ENCODE results near the gene CRYBG1. TPM values are rescaled to one million over a fixed set of nuclear protein-coding genes. Genes with fewer than 3 reads are reported as not detected.

The CRYBG1 gene
- total RNA-seq, 1 experiment from 2014 or later = 19.9 TPM

DNA sequence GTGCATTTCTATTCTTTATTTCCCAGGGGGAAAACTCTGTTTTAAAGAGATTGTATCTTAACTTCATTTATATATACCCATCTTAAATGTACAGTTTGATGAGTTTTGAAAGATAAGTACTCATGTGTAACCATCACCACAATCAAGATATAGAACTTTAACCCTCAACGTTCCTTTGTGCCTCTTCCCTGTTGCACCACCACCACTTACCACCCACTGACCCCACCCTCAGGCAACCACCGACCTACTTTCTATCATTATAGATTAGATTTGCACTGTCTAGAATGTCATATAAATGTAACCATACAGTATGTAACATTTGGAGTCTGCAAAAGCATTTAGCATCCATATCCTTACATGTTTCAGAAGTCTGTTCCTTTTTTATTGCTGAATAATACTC is 147.8 kb downstream of the CRYBG1 start:
- CTCF ChIA-PET = no interaction called here
- H3K9me2 ChIP-seq (replicated peaks; ENCODE audit: low read length) = no peaks in the 10 kb centered on the region
- H4K20me1 ChIP-seq (ENCODE audit: low read length) = no peaks in the 10 kb centered on the region
- POLR2A ChIA-PET (ENCODE audit: unreplicated experiment) = no interaction called here
- no peak overlapping the region for H3K4me2 ChIP-seq (ENCODE audit: low read length)
- H3K4me3 ChIP-seq (ENCODE audit: low read length) = no peak overlapping the region
- peaks cover 24% of the 10 kb centered on the region for H3K79me2 ChIP-seq (ENCODE audit: low read length)
- no peaks in the 10 kb centered on the region for H3F3A ChIP-seq (ENCODE audit: low read length, unreplicated experiment)
- H3K27ac ChIP-seq (ENCODE audit: low read length) = no peak overlapping the region
- no peaks in the 10 kb centered on the region for H3K36me3 ChIP-seq (ENCODE audit: low read depth, low read length)
- no peak overlapping the region for H3K9ac ChIP-seq (ENCODE audit: low read length)
- H3K27me3 ChIP-seq (ENCODE audit: low read length) = no peaks in the 10 kb centered on the region
- H3K4me1 ChIP-seq (ENCODE audit: insufficient read depth, low read length) = peaks cover 16% of the 10 kb centered on the region; the same call in 1 of the 2 replicates
- ATAC-seq = no peak
- DNase-seq = no peak
- no peak overlapping the region for H2AFZ ChIP-seq (ENCODE audit: low read length)
- intact Hi-C loops (cut with micrococcal nuclease) = no loop called here
- TF ChIP-seq, protein P1, sequence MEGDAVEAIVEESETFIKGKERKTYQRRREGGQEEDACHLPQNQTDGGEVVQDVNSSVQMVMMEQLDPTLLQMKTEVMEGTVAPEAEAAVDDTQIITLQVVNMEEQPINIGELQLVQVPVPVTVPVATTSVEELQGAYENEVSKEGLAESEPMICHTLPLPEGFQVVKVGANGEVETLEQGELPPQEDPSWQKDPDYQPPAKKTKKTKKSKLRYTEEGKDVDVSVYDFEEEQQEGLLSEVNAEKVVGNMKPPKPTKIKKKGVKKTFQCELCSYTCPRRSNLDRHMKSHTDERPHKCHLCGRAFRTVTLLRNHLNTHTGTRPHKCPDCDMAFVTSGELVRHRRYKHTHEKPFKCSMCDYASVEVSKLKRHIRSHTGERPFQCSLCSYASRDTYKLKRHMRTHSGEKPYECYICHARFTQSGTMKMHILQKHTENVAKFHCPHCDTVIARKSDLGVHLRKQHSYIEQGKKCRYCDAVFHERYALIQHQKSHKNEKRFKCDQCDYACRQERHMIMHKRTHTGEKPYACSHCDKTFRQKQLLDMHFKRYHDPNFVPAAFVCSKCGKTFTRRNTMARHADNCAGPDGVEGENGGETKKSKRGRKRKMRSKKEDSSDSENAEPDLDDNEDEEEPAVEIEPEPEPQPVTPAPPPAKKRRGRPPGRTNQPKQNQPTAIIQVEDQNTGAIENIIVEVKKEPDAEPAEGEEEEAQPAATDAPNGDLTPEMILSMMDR (conservative IDR thresholded peaks at IDR 0.05; ENCODE audit: low read depth, low read length) = no peak
- TF ChIP-seq EZH2 (IDR thresholded peaks at IDR 0.05; ENCODE audit: low read length, unreplicated experiment) (no peak), EZH2phosphoT487 (IDR thresholded peaks at IDR 0.05; ENCODE audit: borderline replicate concordance, low read length) (no peak)
- no peaks in the 10 kb centered on the region for H3K9me3 ChIP-seq (ENCODE audit: low read length)
- BruUV-seq (replicated peaks) = no TSS peak

DNA sequence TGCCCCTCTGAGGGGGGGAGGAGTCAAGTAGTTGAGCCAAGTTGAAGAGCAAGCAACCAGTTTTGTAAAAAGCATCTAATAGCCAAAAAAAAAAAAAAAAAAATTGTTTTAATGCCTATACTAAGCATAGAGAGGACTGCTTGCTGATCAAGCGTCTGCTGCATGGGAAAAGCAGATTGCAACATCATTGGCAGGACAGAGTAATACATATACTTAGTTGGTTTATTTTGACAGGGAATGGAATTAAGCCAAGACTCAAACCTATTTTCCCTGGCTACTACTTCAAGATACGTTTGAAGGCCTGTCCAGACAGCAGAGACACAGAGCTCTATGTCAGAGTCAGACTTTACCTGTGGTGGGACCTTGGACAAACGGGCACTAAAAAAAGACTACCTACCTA is 148.3 kb downstream of the CRYBG1 start:
- DNase-seq (no peak), ATAC-seq (no peak)
- ChIA-PET POLR2A (ENCODE audit: unreplicated experiment) (no interaction called here), CTCF (no interaction called here)
- Histone ChIP-seq H3K79me2 (ENCODE audit: low read length) (peaks cover 28% of the 10 kb centered on the region), H3K9me2 (replicated peaks; ENCODE audit: low read length) (no peaks in the 10 kb centered on the region), H2AFZ (ENCODE audit: low read length) (no peak overlapping the region), H3K36me3 (ENCODE audit: low read depth, low read length) (no peaks in the 10 kb centered on the region), H3K9me3 (ENCODE audit: low read length) (no peaks in the 10 kb centered on the region), H3K4me2 (ENCODE audit: low read length) (no peak overlapping the region), H3K27me3 (ENCODE audit: low read length) (no peaks in the 10 kb centered on the region), H4K20me1 (ENCODE audit: low read length) (no peaks in the 10 kb centered on the region), H3K27ac (ENCODE audit: low read length) (no peak overlapping the region), H3F3A (ENCODE audit: low read length, unreplicated experiment) (no peaks in the 10 kb centered on the region), H3K4me1 (ENCODE audit: insufficient read depth, low read length) (peaks cover 20% of the 10 kb centered on the region; the same call in 1 of the 2 replicates), H3K4me3 (ENCODE audit: low read length) (no peak overlapping the region), H3K9ac (ENCODE audit: low read length) (no peak overlapping the region)
- no TSS peak for BruUV-seq (replicated peaks)
- TF ChIP-seq EZH2 (IDR thresholded peaks at IDR 0.05; ENCODE audit: low read length, unreplicated experiment) (no peak), EZH2phosphoT487 (IDR thresholded peaks at IDR 0.05; ENCODE audit: borderline replicate concordance, low read length) (no peak)
- TF ChIP-seq, protein P1 (conservative IDR thresholded peaks at IDR 0.05; ENCODE audit: low read depth, low read length) = no peak
- intact Hi-C loops (cut with micrococcal nuclease) = no loop called here

DNA sequence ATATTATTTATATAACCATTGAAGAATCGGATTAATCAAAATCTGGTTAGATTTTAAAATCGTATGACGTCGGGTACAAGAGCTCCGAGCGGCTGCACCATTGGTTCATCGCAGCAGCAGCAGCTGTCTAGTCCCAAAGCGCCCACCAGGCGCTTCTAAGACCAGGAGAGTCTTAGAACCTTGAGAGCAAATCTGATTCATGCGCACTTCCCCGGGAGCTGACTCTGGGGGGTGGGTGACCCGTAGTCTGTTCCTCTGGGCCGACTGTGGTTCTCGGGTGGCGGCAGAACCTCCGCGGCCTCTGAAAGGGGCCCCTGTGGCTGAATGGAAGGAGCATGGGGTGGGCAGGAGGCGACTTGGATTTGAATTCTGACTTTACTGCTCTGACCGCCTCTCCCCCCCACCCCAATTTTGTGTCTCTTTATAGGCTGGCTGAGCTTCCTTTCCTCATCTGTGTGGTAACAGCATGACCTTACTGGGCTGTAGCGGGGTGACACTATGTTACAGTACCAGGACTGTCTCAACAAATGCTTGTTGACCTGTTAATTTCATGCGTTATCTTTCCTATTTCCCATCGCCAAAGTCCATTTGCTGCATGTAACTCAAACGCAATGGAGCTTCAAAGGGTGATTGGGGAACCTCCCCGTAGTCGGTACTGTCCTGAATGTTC is 149.0 kb downstream of the CRYBG1 start:
- DNase-seq (no peak), ATAC-seq (no peak)
- CTCF ChIA-PET = interaction anchor here (0.6 kb wide), 1 partner anchor 19 kb away, joined by 5 read pairs; no protein-coding TSS in a partner anchor
- H3K9ac ChIP-seq (ENCODE audit: low read length) = peak overlapping the region; percentile 91
- no peaks in the 10 kb centered on the region for H3K9me2 ChIP-seq (replicated peaks; ENCODE audit: low read length)
- H3K4me2 ChIP-seq (ENCODE audit: low read length) = peak overlapping the region; percentile 91
- BruUV-seq (replicated peaks) = no TSS peak
- POLR2A ChIA-PET (ENCODE audit: unreplicated experiment) = no interaction called here
- peaks cover 26% of the 10 kb centered on the region for H3K4me1 ChIP-seq (ENCODE audit: insufficient read depth, low read length)
- H3K27ac ChIP-seq (ENCODE audit: low read length) = peak overlapping the region; percentile 84
- intact Hi-C loops (cut with micrococcal nuclease) = loop anchor here (2.0 to 5.0 kb wide), 4 partner anchors 37 to 468 kb away; no protein-coding TSS in a partner anchor
- peak overlapping the region; percentile 95 for H2AFZ ChIP-seq (ENCODE audit: low read length)
- H3F3A ChIP-seq (ENCODE audit: low read length, unreplicated experiment) = no peaks in the 10 kb centered on the region
- TF ChIP-seq EZH2phosphoT487 (IDR thresholded peaks at IDR 0.05; ENCODE audit: borderline replicate concordance, low read length) (no peak), EZH2 (IDR thresholded peaks at IDR 0.05; ENCODE audit: low read length, unreplicated experiment) (no peak)
- TF ChIP-seq, protein P1 (conservative IDR thresholded peaks at IDR 0.05; ENCODE audit: low read depth, low read length) = no peak
- H3K27me3 ChIP-seq (ENCODE audit: low read length) = no peaks in the 10 kb centered on the region
- no peaks in the 10 kb centered on the region for H3K36me3 ChIP-seq (ENCODE audit: low read depth, low read length)
- peak overlapping the region; percentile 87 for H3K4me3 ChIP-seq (ENCODE audit: low read length)
- H4K20me1 ChIP-seq (ENCODE audit: low read length) = no peaks in the 10 kb centered on the region
- no peaks in the 10 kb centered on the region for H3K9me3 ChIP-seq (ENCODE audit: low read length)
- H3K79me2 ChIP-seq (ENCODE audit: low read length) = peaks cover 33% of the 10 kb centered on the region

Data from PC-3 (cell line).